ENCODE results near the gene LRMDA.

The LRMDA gene

DNA sequence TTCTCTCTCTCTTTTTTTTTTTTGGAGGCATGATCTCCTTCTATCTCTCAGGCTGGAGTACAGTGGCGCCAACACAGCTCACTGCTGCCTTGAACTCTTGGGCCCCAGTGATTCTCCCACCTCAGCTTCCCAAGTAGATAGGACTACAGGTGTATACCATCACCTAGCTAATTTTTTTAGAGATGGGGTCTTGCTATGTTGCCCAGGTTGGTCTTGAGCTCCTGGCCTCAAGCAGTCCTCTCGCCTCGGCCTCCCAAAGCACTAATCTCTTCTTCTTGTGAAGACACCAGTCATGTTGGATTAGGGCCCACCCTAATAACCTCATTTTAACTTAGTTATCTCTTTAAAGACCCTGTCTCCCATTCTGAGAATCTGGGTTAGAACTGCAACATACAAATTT, 45.6 kb downstream of the LRMDA start:
- DNase-seq (ENCODE audit: low spot score), result no peak

DNA sequence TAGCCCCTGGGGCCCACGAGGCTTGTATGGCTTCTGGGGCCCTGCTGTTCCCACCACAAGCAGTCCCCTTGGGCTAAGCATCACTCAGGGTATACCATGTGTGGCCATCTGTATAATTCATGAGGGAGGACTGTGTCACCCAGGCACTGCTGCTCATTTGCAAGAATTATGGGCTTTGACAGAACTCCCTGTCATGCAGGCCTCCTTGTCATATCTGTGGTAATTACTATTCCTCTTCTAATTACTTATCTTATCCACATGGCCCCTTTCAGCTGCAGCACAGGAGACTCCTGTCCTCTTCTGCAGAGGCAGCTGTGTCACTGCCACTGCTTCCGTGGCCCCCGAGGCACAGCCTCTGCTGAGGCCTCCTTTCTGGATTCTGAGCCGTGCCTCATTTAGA, 46.3 kb downstream of the LRMDA start:
- no peak for DNase-seq (ENCODE audit: low spot score)

- DNase-seq (ENCODE audit: low spot score), result no peak
These were observed 49.0 kb downstream of the LRMDA start for GRCh38 chr10:75480374-75480773.

DNA sequence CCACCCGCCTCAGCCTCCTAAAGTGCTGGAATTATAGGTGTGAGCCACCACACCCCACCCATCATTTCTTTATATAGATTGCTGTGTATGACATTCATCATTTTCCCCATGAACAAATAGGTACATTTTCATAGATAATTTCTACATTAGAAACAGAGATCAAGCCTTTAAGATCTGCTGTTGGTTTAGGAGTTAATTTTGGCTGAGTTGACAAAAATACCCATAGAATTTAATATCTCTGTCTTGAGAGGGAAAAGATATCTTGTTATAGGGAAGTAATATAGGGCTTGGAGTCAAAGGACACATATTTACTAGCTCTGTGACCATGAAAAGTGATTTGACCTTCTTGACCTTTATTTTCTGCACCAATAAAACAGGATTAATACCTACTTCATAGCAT, 51.8 kb downstream of the LRMDA start:
- no peak for DNase-seq (ENCODE audit: low spot score)

GRCh38 chr10:75484717-75485116, 53.3 kb downstream of the LRMDA start:
- DNase-seq (ENCODE audit: low spot score), result no peak

GRCh38 chr10:75486591-75486990, 55.2 kb downstream of the LRMDA start:
- no peak for DNase-seq (ENCODE audit: low spot score)

DNA sequence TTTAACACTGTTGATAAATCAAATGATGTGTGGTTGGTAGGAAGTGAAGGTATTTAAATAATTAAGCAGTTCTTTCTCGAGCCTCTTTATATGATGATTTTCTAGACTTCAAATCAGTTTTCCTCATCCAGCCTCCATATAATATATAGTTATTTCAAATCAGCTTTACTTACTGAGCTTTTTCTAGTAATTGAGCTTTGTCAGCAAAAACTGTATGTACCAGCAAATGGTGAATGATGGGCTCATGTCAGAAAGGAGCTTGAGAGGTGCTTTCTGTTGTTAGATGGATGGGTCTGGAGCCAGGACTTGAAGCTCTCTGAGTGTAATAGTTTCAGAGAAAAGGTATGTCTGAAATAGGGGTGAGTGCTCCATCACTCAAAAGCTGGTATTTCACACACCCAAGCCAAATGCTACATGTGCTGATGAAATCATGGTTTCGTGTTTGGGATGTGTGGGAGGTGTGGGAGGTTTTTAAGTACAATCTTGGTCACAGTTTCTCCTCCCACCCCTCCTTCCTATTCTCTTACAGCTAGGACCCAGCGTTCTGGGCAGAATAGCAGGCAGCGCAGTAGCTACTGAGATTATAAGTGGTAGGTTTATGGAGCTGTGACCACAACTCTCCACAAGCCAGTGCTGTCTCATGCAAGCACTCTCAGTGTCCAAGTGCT, 55.8 kb downstream of the LRMDA start:
- DNase-seq (ENCODE audit: low spot score), result no peak

DNA sequence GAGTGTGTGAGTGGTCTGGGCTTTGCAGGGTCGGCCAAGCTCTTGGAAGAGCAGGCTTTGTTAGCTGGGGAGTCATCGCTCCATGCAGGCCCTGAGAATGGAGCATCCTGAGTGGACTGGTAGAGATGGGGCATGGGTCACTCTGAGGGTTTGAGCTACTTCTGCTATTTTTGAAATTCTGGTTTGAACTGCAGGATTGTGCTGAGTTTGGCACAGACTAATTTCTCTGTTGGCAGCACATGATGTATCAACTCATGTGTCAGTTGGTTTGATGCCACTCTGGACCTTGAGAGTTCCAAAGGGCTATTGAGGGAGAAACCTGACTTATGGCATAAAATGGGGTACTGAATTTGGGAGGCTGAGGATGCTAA, 56.3 kb downstream of the LRMDA start:
- DNase-seq (ENCODE audit: low spot score), result no peak

DNA sequence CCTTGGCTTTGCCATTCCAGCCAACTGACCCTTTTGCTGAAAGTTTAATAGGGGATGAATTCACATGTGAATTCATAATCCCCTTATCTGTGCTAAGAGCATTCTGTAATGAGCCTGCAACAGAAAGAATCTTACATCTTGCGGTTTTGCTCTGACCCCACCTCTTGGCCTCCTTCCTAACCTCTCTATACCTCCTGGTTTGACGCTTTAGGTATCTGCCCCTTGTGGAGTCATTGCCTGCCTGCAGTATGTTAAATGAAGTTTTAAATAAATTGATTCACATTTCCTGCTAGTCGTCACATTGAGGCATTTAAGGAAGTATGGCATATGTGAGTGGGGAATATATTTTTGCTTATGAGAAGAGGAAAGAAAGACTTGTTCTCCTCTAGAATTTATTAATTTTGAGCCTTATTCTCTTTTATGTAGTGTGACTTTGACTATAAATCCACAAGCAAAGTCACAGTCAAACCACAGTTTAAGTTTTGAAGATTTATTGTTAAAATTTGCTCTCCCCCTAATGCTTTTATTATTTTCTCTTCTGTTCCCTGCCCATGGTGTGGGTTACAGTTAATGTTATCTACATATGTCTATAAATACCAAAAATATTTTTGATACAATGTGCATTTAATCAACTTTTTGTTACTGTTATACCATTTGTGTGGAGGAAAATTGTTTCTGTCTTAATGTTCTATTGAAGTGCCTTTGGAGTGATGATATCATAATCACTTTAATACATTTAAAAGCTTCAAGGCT, 60.9 kb downstream of the LRMDA start:
- no peak for DNase-seq (ENCODE audit: low spot score)

GRCh38 chr10:75493464-75493863, 62.0 kb downstream of the LRMDA start:
- peak; percentile 60 for DNase-seq (ENCODE audit: low spot score)

- no peak for DNase-seq (ENCODE audit: low spot score)
These were observed 64.2 kb downstream of the LRMDA start for GRCh38 chr10:75495434-75496190.

DNA sequence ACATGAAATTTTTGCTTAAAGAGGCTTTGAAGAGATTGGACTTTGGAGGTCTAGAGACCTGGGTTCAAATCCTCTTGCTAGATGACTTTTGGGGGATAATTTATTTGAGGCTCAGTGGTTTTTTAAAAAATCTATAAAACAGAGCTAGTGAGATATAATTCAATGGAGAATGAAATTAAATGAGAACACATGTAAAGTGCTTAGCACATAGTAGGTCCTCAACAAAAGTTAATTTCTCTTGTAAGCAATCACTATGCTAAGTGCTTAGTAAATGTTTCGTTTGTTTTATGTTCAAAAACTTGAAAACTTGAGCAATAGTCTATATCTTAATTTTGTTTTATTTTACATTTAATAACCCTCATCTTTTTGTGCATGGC, 64.8 kb downstream of the LRMDA start:
- DNase-seq (ENCODE audit: low spot score), result no peak

DNA sequence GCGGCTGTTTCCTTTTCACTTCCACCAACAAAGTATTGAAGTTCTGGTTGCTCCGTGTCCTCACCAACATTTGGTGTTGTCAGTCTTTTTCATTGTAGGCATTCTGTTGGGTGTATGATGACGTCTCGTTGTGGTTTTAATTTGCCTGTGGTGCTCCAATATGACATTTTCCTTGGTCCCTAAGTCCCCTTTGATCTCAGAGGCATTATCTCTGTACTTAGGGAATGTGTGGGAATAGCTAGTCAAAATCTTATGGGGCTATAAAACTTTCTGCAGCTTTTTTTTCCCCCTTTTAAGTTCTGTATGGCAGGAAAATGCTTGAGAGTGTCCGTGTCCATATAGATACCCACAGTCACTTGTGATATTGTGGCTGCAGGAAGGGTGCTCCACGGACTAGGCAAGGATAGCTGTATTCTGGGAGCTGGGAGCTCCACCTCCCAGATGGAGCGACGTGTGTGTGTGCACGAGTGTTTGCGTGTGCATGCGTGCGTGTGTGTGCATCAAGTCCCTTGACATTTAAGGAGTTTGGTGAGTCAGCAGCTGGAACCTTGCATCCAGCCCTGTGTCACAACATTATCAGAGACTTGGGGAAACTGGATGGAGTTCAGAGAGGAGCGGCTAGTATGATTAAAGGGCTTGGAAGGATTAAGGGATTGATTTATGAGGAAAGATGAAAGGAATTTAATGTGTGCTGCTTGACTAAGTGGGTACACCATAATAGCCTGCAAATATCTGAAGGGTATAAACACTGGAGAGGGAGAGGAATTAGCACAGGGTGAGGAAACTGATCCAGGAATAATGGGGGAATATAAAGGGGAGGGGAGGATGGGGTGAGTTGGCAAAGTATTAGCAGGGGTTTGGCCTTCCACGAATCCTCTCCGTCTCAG, 66.8 kb downstream of the LRMDA start:
- peak; percentile 79 for DNase-seq (ENCODE audit: low spot score)

- DNase-seq (ENCODE audit: low spot score), result peak; percentile 32
These were observed 67.5 kb downstream of the LRMDA start for GRCh38 chr10:75498884-75499350.

- DNase-seq (ENCODE audit: low spot score), result no peak
These were observed 68.2 kb downstream of the LRMDA start for GRCh38 chr10:75499556-75500160.

GRCh38 chr10:75502389-75502788, 71.0 kb downstream of the LRMDA start:
- DNase-seq (ENCODE audit: low spot score), result no peak

GRCh38 chr10:75502838-75503237, 71.4 kb downstream of the LRMDA start:
- no peak for DNase-seq (ENCODE audit: low spot score)

GRCh38 chr10:75505293-75505692, 73.9 kb downstream of the LRMDA start:
- DNase-seq (ENCODE audit: low spot score), result no peak

DNA sequence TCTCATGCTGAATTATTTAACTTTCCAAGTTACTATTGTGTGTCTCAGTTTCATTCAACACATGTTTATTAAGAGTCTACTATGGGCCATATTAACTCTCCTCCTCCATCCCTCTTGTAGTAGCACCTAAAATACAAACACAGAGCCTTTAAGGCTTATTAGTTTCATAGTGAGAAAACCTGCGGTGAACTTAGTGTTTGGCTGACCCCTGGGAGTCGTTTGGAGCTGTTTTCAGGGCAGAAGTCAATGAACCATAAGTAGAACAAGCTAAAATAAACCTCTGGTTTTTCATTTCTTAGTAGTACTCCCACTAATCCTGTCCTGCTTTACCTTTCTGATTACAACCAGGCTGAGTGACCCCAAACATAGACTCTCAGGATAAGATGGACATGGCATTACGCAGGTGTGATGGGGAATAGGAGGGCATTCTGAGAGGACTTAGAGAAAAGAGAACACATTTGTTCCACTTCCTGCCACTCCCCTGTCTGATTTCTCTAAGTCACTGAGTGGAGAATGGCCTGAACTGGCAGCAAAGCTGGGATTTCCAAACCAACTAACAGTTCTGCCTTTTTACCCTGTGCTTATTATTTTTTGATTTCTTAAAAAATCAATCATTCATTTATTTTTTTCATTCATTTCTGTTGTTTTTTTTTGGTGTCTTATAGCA, 74.5 kb downstream of the LRMDA start:
- no peak for DNase-seq (ENCODE audit: low spot score)

GRCh38 chr10:75506930-75507329, 75.5 kb downstream of the LRMDA start:
- DNase-seq (ENCODE audit: low spot score), result no peak

DNA sequence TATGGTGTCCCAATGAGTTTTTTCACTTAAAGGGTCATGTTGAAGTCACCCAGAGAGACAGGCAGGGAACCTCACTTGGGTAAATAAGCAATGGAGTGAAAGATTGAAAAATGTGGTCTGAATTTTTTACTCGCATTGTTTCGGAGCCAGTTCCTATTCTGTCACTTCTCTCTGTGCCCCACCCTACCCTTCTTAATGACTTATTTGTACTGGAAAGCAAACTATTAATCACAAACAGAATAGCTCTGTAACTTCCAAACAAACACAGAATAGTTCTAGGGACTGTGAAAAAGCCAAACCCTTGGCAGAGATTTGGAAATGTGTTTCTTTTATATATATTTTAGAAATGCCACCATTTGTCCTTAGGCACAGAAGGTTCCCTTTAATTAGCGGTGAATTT, 76.0 kb downstream of the LRMDA start:
- no peak for DNase-seq (ENCODE audit: low spot score)

All from AG20443 (cell line).